GM19239 (cell line): Measurements from ENCODE around the gene PLA2G4C.

Experiments used
- DNase-seq: peaks from one replicate; pipeline ENCODE4 v3.0.0; 2011; ENCODE audit warnings: low spot score; ENCODE audit not compliant: insufficient read length
- FAIRE-seq: peaks from 2 replicates; lab custom pipeline; 2011; peaks lifted over from hg19 to GRCh38; lab: Jason Lieb, UNC

The PLA2G4C gene

DNA sequence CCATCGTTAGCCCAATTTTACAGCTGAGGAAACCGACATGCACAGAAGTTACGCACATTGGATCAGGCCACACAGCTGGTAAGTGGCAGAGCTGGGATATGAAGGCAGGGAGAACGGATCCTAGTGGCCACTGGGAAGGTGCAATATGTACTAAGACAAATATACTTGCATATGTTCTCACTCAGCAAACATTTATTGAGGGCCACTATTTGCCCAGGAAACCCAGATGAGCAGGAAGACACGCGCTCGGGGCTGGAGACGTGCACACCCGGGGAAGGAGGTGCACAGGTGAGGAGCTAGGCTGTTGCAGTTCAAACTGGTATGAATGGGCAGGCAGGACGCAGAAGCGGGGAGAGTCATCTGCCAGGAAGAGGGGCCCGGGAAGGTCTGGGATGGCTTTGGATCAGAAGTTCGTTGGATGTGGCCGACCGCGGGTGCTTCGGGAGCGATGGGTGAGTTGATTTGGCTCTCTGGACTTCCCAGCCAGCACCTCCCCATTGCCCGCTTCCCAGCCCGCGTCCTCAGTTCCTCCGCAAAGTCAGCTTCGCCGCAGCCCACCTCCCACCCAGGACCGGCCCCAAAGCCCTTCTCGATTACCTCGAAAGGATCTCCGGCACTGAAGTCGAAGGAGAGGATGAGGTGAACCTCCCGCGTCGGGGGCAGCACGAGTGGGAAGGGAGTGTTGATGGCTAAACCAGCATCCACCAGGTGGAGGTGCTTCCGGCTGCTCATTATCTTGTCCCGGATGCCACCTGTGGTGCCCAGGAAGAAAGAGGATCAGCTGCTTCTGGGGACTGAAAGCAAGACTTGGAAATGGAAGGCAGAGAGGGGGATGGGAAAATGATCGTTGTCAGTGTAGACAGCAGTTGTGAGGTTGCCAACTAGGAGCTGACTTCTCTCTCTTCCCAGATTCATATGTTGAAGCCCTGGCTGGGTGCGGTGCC lies 48.9 kb downstream of the PLA2G4C start:
- FAIRE-seq, result no peak
- DNase-seq, result no peak

DNA sequence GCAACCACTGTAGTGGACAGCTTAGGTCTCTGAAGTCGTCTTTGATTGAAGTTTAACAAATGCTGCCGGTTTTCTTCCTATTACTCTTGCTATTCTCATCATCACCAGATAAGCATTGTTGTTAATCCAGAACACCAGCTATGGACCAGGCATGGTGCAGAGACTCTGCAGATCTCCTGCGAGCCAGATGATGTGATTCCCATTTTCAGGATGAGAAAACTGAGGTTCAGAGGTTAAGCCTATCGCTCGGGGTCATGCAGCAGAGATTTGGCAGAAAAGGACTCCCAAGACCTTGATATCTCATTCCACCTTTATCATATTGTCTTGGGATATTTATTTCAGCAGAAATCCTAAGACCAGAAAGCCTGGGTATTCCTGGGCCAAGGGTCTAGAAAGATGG lies 50.2 kb downstream of the PLA2G4C start:
- no peak for FAIRE-seq
- DNase-seq, result no peak

DNA sequence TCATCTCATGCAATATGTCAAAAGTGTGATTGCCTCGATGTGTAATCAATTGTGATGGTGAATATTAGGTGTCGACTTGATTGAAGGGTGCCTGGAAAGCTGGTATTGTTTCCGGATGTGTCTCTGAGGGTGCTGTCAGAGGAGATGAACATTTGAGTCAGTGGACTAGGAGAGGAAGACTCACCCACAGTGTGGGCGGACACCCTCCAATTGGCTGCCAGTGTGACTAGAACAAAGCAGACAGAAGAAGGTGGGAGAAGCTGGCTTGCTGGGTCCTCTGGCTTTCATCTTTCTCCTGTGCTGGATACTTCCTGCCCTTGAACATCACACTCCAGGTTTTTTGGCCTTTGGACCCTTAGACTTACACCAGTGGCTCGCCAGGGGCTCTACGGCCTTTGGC lies 51.3 kb downstream of the PLA2G4C start:
- DNase-seq, result no peak
- no peak for FAIRE-seq

DNA sequence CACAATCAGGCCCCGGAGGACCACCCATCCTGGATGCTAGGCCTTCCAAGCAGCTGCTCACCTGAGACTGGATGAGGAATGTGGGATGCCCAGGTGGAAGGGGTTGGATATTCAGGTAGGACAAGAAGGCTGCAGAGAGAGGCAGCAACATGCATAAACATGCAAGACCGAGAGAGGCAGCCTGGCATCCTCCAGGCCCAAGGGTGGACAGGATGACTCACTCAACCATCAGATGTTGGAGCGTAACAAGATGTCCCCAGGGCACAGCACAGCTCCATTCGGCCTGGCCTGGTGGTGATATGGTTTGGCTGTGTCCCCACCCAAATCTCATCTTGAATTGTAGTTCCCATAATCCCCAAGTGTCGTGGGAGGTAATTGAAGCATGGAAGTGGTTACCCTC lies 56.8 kb downstream of the PLA2G4C start:
- FAIRE-seq (no peak), DNase-seq (no peak)

DNA sequence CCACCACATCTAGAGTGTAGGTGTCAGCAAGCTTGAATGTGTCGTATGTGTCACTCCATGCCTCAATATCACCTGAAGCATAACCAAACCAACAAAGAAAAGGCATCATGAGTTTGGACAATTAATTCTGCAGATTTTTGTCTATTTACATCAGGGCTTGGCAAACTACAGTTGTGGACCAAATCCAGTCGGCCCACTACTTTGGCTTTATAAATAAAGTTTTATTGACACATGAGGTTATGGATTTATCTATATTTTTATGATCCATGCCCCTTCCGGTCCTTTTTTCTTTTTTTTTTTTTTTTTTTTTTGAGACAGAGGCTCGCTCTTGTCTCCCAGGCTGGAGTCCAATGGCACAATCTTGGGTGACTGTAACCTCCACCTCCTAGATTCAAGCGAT lies 57.5 kb downstream of the PLA2G4C start:
- DNase-seq (no peak), FAIRE-seq (no peak)

DNA sequence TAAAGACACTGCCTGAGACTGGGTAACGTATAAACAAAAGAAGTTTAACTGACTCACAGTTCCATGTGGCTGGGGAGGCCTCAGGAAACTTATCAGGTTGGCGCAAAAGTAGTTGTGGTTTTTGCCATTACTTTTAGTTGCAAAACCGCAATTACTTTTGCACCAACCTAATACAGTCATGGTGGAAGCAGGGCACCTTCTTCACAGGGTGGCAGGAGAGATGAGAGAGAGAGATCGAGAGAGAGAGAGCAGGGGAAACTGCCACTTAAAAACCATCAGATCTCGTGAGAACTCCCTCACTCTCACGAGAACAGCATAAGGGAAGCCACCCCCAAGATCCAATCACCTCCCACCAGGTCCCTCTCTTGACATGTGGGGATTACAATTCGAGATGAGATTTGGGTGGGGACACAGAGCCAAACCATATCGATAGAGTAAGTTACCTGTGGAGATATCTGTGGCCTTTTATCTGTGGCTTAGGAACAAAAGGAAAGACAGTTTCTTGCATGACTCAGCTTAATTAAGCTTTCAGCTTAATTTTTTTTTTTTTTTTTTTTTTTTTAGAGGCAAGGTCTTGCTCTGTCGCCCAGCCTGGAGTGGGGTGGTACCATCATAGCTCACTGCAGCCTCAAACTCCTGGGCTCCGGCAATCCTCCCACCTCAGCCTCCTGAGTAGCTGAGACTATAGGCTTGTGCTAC lies 59.1 kb downstream of the PLA2G4C start:
- DNase-seq (no peak), FAIRE-seq (no peak)

DNA sequence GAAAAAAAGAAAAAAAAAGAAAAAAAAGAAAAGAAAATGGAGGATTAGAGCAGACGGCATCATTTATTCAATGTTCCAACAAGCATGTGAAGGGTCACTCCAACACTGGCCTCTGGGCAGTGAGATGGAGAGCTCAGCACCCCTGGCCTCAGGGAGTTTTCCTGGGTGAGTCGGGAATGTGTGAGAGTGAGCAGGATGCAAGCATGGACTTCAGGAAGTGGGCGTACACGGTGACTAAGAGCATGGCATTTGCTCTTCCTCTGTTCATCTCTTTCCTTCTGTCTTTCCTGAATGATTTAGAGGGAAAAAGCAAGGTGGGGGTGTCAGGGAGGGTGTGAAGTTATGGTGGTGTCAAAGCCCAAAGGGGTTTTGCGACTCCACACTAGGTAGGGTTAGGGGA lies 66.1 kb downstream of the PLA2G4C start:
- DNase-seq, result no peak
- FAIRE-seq, result no peak

DNA sequence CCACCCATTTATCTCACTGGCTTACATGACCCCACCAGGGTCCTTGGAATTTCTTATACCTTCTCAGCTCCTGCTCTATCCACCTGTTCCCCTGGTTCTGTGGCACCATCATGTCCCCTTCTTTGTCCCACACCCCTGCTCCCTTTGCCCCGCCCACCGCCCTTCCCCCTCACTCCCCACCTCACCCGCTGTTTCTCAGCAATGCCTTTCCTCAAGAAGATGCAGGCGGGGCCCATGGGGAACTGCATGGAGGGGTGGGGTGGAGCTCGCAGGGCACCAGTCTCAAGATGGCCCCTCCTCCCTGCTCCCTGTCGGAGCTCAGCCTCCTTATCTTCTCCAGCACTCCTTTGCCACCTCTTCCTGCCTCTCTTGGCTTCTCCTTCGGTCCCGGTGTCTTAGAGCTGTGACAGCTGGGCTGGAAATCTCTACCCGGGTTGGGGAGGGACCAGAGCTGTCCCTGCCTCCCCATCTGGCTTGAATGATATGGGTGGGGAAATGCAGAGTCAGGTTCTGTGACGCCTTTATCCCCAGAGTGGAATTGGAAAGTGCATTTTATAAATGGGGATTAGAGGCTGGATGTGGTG lies 66.8 kb downstream of the PLA2G4C start, which contains the start of gene CABP5:
CABP5 (minus strand) TSS at position 405 of the 584 bp plus-strand sequence; CDS start at position 248, 157 bp downstream.
- DNase-seq, result no peak
- no peak for FAIRE-seq

DNA sequence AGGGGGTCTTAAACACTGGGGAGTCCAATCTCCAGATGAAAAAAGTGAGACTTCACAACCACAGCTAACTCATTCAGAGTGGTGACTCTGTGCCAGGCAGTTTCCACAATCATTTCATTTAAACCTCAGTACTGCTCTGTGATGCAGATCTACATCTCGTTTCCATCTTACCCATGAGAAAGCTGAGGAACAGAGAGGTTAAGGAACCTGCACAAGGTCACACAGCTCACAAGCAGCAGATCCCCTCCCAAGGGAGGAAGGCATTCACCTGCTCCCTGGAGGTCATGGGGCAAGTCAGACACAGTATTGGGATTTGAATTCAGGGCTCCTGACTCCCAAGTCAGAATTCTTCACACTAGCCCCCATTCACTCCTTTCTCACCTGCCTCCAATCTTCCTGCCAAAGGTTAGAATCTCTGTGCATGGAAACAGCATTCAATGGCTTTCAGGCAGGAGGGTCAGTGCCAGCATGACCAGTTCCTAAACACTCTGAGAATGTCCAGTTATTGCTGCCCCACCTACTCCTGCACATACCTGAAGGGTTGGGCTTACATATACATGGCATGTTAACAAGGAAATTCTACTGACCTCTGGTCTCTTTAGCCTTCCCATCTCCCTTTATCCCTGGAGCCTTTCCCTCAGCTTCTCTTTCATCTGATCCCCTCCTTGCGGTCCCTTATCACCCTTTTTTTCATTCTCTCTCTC lies 68.6 kb downstream of the PLA2G4C start:
- FAIRE-seq (no peak), DNase-seq (no peak)

DNA sequence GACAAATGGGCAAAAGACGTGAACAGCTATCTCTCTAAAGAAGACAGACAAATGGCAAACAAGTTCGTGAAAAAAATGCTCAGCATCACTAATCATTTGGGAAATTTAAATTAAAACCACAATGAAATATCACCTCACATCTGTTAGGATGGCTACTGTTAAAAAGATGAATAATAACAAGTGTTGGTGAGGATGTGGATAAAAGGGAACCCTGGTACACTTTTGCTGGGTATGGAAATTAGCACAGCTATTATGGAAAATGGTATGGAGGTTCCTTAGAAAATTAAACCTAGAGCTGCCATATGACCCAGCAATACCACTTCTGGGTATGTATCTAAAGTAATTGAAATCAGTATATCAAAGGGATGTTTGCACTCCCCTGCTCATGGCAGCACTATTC lies 73.9 kb downstream of the PLA2G4C start:
- FAIRE-seq (no peak), DNase-seq (no peak)

DNA sequence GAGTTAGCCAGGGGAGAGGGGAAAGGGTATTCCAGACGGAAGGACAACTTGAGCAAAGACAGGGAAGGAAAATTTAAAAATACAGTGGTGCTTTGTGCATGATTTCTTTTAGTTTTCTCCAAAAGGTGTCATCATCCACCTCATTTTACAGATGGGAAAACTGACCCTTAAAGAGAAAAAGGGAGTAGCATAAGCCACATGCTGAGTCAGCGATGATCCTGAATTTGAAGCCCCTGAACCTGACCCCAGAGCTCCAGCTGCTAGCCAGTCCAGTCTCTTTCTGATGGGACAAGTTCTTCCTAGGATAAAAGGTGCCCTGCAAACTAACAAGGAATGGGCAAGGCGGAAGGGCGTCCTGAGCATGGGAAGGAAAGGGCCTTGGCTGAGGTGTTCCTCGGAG lies 77.0 kb downstream of the PLA2G4C start:
- FAIRE-seq, result no peak
- DNase-seq, result no peak

DNA sequence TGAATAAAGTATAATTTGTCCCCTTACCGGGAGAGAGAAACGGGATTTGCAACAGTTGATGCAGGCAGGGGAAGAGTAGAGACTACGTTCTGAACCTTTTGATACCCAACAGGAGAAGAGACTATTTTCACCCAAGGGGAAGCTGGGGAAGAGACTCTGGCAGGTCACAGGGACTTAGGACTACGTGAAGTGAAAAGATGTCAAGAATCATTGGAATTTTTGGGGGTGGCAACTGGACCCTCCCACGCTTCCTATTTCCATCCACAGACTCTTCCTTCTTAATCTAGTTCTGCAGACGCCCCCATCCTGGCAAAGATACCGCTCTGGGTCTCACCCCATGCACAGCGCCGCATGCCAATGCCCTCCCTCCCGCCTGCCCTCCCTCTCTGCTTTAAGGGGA lies 80.5 kb downstream of the PLA2G4C start:
- no peak for DNase-seq
- FAIRE-seq, result no peak

DNA sequence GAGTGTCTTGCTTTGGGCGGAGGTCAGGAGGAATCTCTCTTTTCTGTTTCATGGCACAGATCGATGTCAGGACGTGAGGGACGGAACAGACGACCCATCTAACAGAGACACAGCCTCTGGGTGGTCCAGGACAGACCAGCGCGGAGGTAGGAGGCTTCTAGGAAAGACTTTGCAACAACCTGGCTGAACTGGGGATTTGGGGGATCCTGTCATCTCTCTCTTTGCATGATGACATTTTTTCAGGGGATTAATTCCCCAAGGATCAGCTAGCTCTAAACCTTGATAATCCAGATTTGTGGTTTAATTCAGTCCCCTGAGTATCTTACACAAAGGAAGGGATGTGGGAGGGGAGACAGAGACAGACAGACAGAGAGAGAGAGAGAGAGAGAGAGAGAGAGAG lies 81.2 kb downstream of the PLA2G4C start:
- FAIRE-seq (no peak), DNase-seq (no peak)

DNA sequence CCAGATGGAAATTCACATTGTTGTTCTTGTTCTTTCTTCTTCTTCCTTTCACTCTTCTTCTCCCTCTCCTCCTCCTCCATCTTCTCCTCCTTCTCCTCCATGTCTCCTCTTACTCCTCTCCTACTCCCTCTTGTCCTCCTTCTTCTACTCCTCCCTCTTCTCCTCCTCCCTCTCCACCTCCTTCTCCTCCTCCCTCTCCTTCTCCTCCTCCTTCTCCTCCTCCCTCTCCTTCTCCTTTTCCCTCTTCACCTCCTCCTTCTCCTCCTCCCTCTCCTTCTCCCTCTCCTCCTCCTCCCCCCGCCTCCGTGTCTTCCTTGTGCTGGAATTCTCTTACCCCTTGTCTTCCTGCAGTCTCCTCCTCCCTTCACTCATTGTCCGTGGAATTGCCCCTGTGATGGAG lies 85.1 kb downstream of the PLA2G4C start:
- DNase-seq (no peak), FAIRE-seq (no peak)

DNA sequence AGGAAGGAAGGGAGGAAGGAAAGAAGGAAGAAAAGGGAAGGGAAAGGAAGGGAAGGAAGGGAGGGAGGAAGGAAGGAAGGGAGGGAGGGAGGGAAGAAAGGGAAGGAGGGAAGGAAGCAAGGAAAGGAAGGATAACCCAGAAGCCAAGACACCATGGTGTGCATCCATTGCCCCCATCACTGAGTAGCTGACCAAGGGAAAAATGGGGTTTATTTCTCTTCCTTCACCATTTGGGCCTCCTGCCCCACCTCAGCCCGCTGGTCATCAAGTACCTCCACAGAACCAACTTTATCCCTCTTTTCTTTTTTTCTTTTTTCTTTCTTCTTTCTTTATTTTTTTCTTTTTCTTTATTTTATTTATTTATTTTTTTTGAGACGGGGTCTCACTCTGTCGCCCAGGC lies 87.1 kb downstream of the PLA2G4C start:
- no peak for DNase-seq
- no peak for FAIRE-seq

DNA sequence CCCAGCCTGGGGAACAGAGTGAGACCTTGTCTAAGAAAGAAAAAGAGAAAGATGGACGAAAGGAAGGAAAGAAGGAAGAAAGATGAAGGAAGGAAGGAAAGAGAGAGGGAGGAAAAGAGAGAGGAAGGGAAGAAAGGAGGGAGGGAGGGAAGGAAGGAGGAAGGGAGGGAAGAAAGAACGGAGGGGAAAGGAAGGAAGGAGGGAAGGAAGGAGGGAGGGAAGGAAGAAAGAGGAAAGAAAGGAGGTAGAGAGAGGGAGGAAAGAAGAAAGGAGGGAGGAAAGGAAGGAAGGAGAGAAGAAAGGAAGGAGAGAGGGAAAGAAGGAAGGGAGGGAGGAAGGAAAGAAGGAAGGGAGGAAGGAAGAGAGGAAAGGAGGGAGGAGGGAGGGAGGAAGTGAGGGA lies 87.6 kb downstream of the PLA2G4C start:
- DNase-seq (no peak), FAIRE-seq (no peak)

DNA sequence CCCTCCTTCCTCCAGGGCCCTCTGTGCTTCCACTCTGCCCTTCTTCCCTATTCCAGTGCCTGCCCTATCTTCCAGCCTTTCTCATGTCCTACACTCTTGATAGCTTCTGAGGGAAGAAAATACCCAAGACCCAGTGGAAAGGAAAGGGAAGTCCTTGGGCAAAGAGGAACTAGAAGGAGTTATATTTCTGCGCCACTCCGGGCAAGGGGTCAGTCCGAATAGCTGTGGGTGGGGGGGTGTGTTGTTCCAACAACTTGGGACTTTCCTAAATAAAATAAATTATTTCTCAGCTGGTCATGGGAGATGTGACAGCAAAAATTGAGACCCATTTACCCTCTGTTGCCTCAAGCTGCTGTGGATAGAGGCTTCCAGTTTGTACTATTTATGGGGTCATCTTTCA lies 89.9 kb downstream of the PLA2G4C start:
- no peak for FAIRE-seq

DNA sequence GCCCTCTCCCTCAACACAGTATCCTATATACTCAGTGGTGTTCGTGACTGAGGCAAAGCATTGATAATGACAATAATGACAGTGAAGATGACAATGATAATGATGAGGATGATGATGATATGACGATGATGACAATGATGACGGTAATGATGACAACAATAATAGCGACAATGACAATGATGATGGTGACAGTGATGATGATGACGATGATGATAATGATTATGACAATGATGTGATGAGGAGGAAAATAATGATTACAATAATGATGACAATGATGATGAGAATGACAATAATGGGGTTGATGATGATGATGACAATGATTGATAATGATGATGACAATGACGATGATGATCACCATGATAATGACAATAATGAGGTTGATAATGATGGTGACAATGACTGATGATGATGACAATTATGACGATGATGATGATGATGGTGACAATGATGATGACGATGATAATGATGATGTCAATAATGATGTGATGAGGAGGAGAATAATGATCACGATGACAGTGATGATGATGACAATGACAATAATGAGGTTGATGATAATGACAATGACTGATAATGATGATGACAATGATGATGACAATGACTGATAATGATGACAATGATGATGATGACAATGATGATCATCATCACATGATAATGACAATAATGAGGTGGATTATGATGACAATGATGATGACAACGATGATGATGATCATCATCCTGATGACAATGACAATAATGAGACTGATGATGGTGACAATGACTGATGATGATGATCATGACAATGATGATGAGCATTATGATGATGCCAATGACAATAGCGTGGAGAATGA lies 99.5 kb downstream of the PLA2G4C start:
- FAIRE-seq, result no peak

More for the DNA sequence above, 89.9 kb downstream of the PLA2G4C start:
- no peak for DNase-seq

DNA sequence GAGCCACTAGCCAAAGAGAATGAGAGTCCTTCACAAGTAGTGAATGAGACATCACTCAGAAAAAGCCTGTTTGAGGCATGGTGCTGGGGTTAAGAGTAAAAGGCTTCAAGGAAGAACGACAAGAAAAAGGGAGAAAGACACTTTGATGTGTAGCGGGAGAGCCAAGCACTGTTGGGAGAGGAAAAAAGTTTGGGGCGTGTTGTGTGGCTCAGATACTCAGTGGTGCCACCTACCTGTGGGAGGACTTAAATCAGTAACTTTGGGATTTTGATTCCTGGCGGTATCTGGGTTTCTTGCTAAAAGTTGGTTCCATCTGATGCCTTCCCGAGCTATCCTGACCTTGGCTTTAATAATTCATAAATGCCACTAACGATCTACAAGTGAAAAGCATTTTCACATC lies 103.9 kb downstream of the PLA2G4C start:
- DNase-seq (no peak), FAIRE-seq (no peak)

More for the DNA sequence above, 99.5 kb downstream of the PLA2G4C start:
- DNase-seq, result no peak

DNA sequence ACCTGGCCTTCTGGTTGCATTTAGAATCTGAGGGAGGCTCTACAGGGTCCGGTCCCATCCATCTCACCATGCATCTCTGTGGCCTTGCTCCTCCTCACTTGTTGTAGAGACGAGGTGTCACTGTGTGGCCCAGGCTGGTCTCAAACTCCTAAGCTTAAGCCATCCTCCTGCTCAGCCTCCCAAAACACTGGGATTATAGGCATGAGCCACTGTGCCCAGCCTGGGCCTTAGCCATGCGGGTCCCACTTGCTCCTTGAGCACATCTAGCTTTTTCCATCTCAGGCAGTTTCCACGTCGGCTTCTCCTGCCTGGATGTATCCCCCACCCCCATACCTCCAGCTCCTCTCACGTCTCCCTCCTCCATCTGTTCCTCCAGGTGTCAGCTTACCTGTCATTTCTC lies 106.4 kb downstream of the PLA2G4C start:
- DNase-seq (no peak), FAIRE-seq (no peak)
